Measurements from ENCODE around the gene SLC17A5. TPM values are rescaled to one million over a fixed set of nuclear protein-coding genes. Genes with fewer than 3 reads are reported as not detected.
A peak's percentile ranks its signal among the peaks of the same experiment; 100 is the strongest.

Gene SLC17A5
- total and polyA plus RNA-seq, 10 of the 15 experiments (the other 5 are each of a cell fraction or from before 2014, with no cell fraction given): 2.3 to 7.2 (median 5.0) TPM

DNA sequence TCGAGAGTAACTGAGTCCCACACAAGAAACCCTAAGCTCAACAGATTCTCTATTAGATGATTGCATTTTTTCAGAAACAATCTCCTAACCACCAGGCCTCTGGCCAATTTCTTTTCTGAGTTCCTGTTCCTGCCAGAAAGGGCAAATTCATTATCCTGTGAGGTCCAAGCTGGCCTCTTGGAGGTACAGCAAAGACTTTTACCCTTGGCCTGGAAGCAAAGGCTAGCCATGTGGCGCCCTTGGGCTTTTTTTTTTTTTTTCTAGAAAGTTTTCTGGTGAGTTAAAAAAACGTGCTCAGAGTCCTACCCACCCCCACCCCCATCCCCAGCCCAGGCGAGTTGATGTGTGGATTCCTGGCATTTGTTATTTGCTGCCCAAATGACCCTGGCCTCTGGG, 73.9 kb downstream of the SLC17A5 start:
- peak overlapping the region; percentile 86 for H3K9ac ChIP-seq (ENCODE audit: control insufficient read depth, insufficient read depth, low read length)
- in situ Hi-C loops (cut with MboI): no loop called here
- FAIRE-seq: no peak

DNA sequence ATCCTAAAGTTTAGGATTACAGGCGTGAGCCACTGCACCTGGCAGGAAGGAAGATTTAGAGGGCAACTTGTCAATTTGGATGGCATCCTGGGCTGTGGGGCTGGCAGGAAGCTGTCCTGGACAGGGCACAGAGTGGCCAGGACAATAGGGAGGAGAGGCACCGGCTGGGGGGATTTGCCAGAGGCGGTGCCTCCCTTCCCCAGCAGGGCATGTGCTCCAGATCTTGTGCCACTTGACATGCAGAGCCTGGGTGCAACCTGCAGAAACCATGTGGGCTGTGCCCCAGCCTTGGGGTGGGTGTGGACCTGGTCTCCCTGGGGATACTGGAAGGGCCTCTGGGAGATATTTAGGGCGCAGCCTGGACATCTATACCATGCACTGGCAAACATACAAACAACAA, 74.4 kb downstream of the SLC17A5 start:
- SMC1A ChIA-PET (ENCODE audit: uncharacterized antibody, unreplicated experiment): interaction anchor here (0.6 to 4.8 kb wide), 9 partner anchors 20 to 91 kb away, joined by 3 to 43 read pairs (median 5); partner anchors contain the start of gene EEF1A1
- Histone ChIP-seq H3K4me1 (ENCODE audit: control insufficient read depth, insufficient read depth, low read length) (peaks cover 16% of the 10 kb centered on the region), H3K27me3 (replicated peaks in 1 of 2; ENCODE audit: control insufficient read depth in 2 of 2, insufficient read depth in 2 of 2, low read length in 1 of 2) (no peaks in the 10 kb centered on the region), H3K36me3 (ENCODE audit: control insufficient read depth in 2 of 2, insufficient read depth in 2 of 2, low read length in 1 of 2) (no peaks in the 10 kb centered on the region), H2AFZ (ENCODE audit: control insufficient read depth, low read depth, low read length) (peak overlapping the region; percentile 95), H4K20me1 (ENCODE audit: control insufficient read depth, insufficient read depth) (no peaks in the 10 kb centered on the region), H3K79me2 (ENCODE audit: control insufficient read depth, insufficient read depth, low read length) (no peaks in the 10 kb centered on the region), H3K4me2 (ENCODE audit: control insufficient read depth, insufficient read depth) (peak overlapping the region; percentile 83), H3K9me3 (replicated peaks; ENCODE audit: control insufficient read depth, insufficient read depth, low read length) (no peaks in the 10 kb centered on the region; the same call in 1 of the 3 replicates), H3K27ac (ENCODE audit: control insufficient read depth, insufficient read depth) (peak overlapping the region; percentile 96), H3K9ac (ENCODE audit: control insufficient read depth, insufficient read depth, low read length) (peak overlapping the region; percentile 86), H3K4me3 (no peak overlapping the region)
- 62% methylated on average over 4 of the region's 4 CpGs for WGBS (ENCODE audit: insufficient coverage, insufficient replicate concordance, low lambda C conversion rate, missing lambda C conversion rate)
- FAIRE-seq: no peak
- DNase-seq (ENCODE audit: low read depth, low spot score): no peak
- peak; percentile 19 for ATAC-seq
- no TSS peak for BruUV-seq (replicated peaks)
- RAD21 ChIA-PET (ENCODE audit: unreplicated experiment): interaction anchor here (0.6 to 2.7 kb wide), 14 partner anchors 18 to 129 kb away, joined by 3 to 24 read pairs (median 7); partner anchors contain the start of genes EEF1A1, MTO1 and SLC17A5
- no peak for TF ChIP-seq PML (IDR thresholded peaks at IDR 0.05; ENCODE audit: low read length)
- TF ChIP-seq BCL11A (IDR thresholded peaks at IDR 0.05; ENCODE audit: low read depth, low read length): no peak
- TF ChIP-seq PBX3 (IDR thresholded peaks at IDR 0.05; ENCODE audit: insufficient replicate concordance, low read depth, low read length): no peak
- TF ChIP-seq SMAD5 (IDR thresholded peaks at IDR 0.05; ENCODE audit: low read depth): no peak
- TF ChIP-seq, protein P1, sequence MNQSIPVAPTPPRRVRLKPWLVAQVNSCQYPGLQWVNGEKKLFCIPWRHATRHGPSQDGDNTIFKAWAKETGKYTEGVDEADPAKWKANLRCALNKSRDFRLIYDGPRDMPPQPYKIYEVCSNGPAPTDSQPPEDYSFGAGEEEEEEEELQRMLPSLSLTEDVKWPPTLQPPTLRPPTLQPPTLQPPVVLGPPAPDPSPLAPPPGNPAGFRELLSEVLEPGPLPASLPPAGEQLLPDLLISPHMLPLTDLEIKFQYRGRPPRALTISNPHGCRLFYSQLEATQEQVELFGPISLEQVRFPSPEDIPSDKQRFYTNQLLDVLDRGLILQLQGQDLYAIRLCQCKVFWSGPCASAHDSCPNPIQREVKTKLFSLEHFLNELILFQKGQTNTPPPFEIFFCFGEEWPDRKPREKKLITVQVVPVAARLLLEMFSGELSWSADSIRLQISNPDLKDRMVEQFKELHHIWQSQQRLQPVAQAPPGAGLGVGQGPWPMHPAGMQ (IDR thresholded peaks at IDR 0.05; ENCODE audit: borderline replicate concordance): no peak
- no peak for TF ChIP-seq POLR2AphosphoS2 (IDR thresholded peaks at IDR 0.05; ENCODE audit: low read depth, low read length)
- POLR2A ChIA-PET: interaction anchor here (0.7 to 3.2 kb wide), 9 partner anchors 9 to 887 kb away, joined by 3 to 39 read pairs (median 4); partner anchors contain the start of gene EEF1A1
- in situ Hi-C loops (cut with MboI) (no loop called here), intact Hi-C loops (cut with micrococcal nuclease; ENCODE audit: unreplicated experiment) (no loop called here)
- CTCF ChIA-PET: interaction anchor here (1.0 to 2.6 kb wide), 13 partner anchors 8 to 107 kb away, joined by 3 to 18 read pairs (median 9); partner anchors contain the start of gene EEF1A1

More for the DNA sequence above, 73.9 kb downstream of the SLC17A5 start:
- Histone ChIP-seq H3K79me2 (ENCODE audit: control insufficient read depth, insufficient read depth, low read length) (no peaks in the 10 kb centered on the region), H2AFZ (ENCODE audit: control insufficient read depth, low read depth, low read length) (peak overlapping the region; percentile 95), H3K9me3 (replicated peaks; ENCODE audit: control insufficient read depth, insufficient read depth, low read length) (no peaks in the 10 kb centered on the region; the same call in 1 of the 3 replicates), H3K27me3 (replicated peaks in 1 of 2; ENCODE audit: control insufficient read depth in 2 of 2, insufficient read depth in 2 of 2, low read length in 1 of 2) (no peaks in the 10 kb centered on the region), H3K36me3 (ENCODE audit: control insufficient read depth in 2 of 2, insufficient read depth in 2 of 2, low read length in 1 of 2) (no peaks in the 10 kb centered on the region), H3K27ac (ENCODE audit: control insufficient read depth, insufficient read depth) (peak overlapping the region; percentile 96), H4K20me1 (ENCODE audit: control insufficient read depth, insufficient read depth) (no peaks in the 10 kb centered on the region), H3K4me2 (ENCODE audit: control insufficient read depth, insufficient read depth) (peak overlapping the region; percentile 83), H3K4me1 (ENCODE audit: control insufficient read depth, insufficient read depth, low read length) (peaks cover 16% of the 10 kb centered on the region), H3K4me3 (peak overlapping the region; percentile 34; the same call in 1 of the 2 replicates)
- 0% methylated on average over 3 of the region's 4 CpGs for WGBS (ENCODE audit: insufficient coverage, insufficient replicate concordance, low lambda C conversion rate, missing lambda C conversion rate)
- RAD21 ChIA-PET (ENCODE audit: unreplicated experiment): interaction anchor here (0.8 to 2.7 kb wide), 19 partner anchors 10 to 129 kb away, joined by 3 to 24 read pairs (median 6); partner anchors contain the start of genes EEF1A1, MTO1 and SLC17A5
- POLR2A ChIA-PET: interaction anchor here (0.6 to 3.2 kb wide), 19 partner anchors 10 to 887 kb away, joined by 3 to 39 read pairs (median 5); partner anchors contain the start of genes EEF1A1 and MTO1
- no TSS peak for BruUV-seq (replicated peaks)
- SMC1A ChIA-PET (ENCODE audit: uncharacterized antibody, unreplicated experiment): interaction anchor here (0.6 to 4.8 kb wide), 18 partner anchors 9 to 157 kb away, joined by 3 to 43 read pairs (median 4); partner anchors contain the start of gene EEF1A1
- TF ChIP-seq ZNF384 (IDR thresholded peaks at IDR 0.05; ENCODE audit: borderline replicate concordance, low read depth, low read length) (peak; percentile 78), MYB (IDR thresholded peaks at IDR 0.05; ENCODE audit: borderline replicate concordance, low read depth, low read length) (no peak), SPI1 (IDR thresholded peaks at IDR 0.05; ENCODE audit: borderline replicate concordance, insufficient read depth, low read depth, low read length) (peak; percentile 30; the same call in 1 of the 2 replicates)
- intact Hi-C loops (cut with micrococcal nuclease; ENCODE audit: unreplicated experiment): loop anchor here (1.0 to 5.0 kb wide), 3 partner anchors 19 to 72 kb away; partner anchors contain the start of gene SLC17A5
- DNase-seq (ENCODE audit: low read depth, low spot score) (peak; percentile 15), ATAC-seq (peak; percentile 55)
- CTCF ChIA-PET: interaction anchor here (0.7 to 2.6 kb wide), 19 partner anchors 8 to 140 kb away, joined by 3 to 18 read pairs (median 7); partner anchors contain the start of gene EEF1A1
